GM20000 (cell line): ENCODE results near the gene SRSF3.

ENCODE experiments used
- DNase-seq: peaks from one replicate; pipeline ENCODE4 v3.0.0; 2012; ENCODE audit warnings: low spot score
- TF ChIP-seq, protein P1 (sequence below): IDR thresholded peaks from 2 replicates; pipeline ENCODE4 v1.5.1; 2012; ENCODE audit warnings: mild to moderate bottlenecking, control low read depth; ENCODE audit errors: extremely low read depth, missing control alignments

SRSF3 gene

DNA sequence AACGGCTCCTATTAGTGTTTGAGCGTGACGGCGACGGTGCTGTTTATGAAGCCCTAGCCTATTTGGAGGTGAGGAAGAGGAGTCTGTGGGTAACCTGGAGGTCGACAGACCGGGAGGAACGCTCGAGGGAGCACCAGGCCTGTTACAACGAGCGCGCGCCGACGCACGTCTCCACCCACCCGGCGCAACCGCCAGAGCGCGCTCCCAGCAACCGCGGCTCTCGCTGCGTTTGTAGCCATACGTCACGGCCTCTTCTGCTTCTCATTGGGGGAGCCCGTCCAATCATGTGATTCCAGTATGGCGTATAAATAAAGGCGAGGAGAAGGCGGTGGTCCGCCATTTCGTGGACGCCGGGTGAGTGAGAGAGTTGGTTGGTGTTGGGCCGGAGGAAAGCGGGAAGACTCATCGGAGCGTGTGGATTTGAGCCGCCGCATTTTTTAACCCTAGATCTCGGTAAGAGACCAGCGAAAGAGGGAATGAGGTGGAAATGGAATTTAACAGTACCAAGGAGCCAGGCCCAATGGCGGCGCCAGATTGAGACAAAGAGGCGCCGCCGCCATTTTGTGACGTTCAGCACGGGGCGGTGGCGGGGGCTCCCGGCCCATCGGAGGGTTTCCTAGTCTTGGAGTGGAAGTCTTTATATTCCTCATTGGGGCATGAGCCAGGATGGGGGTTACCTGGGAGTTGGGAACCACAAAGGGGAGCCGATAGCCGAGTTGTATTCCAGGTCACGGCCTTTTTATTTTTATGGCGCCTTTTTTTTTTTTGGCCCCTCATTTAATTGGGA lies at the start of gene SRSF3:
Gene SRSF3, plus strand, starts transcription at position 334 of the 787 bp plus-strand sequence. CDS start 2,401 bp downstream, outside the sequence.
- peak; percentile 92 for DNase-seq

DNA sequence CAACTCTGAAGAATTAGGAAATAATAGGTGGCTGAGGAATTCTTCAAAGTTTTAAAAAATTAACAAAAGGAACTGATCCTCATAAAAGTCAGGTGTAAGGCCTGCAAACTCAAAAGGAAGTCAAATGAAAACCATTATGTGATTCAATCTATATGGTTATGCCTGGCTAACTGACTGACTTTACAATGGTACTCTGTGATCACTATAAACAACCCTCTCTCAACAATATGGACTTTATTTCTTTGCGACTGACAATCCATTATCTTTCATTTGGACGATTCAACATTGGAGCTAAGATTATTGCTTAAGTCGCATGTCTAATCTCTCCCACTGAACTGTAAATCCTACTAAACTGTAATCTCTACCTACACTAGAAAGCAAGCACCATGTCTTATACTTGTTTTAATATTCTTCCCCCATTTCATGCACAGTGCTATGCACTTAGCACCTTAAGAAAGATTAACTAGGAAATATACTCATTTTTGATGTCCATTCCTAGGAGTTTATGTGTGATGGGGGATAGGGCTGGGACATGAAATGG lies 48.3 kb upstream of the SRSF3 start:
- TF ChIP-seq, protein P1, sequence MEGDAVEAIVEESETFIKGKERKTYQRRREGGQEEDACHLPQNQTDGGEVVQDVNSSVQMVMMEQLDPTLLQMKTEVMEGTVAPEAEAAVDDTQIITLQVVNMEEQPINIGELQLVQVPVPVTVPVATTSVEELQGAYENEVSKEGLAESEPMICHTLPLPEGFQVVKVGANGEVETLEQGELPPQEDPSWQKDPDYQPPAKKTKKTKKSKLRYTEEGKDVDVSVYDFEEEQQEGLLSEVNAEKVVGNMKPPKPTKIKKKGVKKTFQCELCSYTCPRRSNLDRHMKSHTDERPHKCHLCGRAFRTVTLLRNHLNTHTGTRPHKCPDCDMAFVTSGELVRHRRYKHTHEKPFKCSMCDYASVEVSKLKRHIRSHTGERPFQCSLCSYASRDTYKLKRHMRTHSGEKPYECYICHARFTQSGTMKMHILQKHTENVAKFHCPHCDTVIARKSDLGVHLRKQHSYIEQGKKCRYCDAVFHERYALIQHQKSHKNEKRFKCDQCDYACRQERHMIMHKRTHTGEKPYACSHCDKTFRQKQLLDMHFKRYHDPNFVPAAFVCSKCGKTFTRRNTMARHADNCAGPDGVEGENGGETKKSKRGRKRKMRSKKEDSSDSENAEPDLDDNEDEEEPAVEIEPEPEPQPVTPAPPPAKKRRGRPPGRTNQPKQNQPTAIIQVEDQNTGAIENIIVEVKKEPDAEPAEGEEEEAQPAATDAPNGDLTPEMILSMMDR, result no peak
- DNase-seq, result no peak

More for the DNA sequence above, at the start of gene SRSF3:
- TF ChIP-seq, protein P1, result no peak

DNA sequence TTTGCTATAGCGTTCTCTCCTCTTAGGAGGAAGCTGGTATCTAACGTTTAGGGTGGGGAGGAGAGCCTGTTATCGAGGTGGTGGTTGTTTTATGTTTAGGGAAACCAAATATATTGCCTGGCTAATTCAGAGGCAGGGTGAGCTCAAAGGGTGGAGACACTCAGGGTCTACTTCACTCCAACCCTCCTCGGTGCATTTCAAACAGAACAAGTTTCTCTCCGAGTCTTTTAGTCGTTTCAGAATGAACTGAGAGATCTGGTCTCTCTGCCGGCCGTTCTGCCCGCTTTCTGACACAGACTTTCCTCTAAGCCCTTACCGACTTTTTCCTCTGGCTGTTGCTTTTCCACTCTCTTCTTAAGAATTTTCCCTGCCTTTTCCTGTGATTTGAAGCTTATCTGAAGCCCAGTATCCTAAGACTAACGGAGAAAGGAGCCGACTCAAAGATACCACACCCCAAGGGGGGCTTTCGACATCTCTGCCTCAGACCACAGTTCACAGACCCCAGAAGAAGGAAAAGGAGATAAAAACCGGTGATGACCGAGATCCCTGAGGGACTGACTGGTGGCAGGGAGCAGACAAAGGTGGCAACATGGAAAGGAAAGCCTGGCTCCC lies 47.7 kb upstream of the SRSF3 start:
- DNase-seq, result peak; percentile 24
- TF ChIP-seq, protein P1, result no peak

DNA sequence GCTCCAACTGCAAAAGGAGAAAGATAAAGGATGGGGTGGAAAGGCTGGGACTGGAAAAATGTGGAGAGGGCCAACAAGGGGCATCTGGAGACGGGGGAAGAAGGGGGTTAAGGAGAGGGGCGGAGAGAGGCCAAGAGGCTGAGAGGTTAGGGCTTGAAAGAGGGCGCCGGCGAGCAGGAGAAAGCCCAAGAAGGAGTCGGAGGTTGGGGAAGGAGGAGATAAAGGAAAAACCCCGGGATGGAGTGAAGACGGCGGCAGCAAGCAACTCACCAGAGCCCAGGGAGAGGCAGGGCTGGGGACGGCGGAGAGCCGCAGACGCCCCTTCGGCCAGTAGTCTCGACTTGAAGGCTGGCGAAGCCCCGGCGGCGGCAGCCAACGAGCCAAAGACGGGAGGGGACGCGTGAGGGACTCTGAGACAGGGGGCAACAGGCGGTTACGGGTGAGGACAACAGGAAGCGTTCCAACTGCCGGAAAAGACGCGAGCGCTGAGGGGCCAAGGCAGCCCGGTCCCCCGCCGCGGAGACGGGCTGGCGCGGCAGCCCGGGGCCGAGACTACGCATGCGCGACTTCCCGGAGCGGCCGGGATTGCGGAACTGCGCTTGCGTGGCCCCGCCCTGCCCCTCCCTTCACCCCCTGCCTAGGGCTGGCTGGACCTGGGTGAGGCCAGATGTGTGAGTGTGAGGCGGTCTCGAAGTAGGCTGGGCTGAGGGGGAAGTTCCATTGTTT lies 47.1 kb upstream of the SRSF3 start, which contains the start of gene STK38:
Gene STK38, minus strand, starts transcription at position 560 of the 726 bp plus-strand sequence. CDS start 7,277 bp downstream, outside the sequence.
- peak; percentile 95 for DNase-seq
- TF ChIP-seq, protein P1, result peak; percentile 14

DNA sequence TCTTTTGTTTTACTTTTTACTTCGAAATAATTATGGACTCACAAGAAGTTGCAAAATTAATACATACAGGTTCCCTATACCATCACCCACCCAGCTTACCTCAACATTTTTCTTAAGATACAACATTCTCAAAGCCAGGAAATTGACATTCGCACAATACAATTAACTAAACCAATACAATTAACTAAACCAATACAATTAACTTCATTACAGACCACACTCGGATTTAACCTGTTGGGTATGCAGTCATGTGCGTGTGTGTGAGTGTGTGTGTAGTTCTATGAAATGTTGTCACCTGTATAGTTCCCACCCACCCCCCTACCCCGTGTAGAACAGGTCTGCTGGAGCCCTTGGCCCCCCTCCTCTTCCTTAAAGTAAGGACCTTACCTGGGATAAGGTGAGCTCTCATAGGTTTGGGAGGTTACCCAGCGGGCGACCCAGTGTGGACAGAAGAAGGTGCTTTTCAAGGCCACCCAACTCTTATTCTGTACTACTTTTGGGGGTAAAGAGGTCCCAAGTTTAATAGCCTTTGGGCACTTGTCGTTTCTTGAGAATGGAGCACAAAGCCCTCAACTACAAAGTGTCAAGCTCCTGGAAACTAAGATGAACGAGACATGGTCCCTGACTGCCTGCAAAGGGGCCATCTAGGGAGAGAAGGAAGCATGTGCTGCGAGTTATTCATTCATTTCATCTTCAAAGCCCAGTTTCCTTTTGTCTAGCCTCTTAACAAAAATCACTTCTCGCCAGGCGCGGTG lies 46.3 kb upstream of the SRSF3 start:
- TF ChIP-seq, protein P1, result no peak
- DNase-seq, result no peak

DNA sequence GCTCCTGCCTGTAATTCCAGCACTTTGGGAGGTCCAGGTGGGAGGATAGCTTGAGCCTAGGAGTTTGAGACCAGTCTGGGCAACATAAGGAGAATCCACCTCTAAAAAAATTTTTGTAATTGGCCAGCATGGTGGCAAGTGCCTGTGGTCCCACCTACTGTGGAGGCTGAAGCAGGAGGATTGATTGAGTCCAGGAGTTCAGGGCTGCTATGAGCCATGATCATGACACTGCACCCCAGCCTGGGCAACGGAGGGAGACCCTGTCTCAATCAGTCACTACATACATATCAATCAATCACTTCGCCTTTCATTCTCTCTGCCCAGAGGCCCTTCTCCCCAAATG lies 45.8 kb upstream of the SRSF3 start:
- no peak for DNase-seq
- TF ChIP-seq, protein P1, result no peak
